ENCODE measurements around the gene RCSD1.

RCSD1 gene

GRCh38 chr1:167618789-167619188, 11.2 kb upstream of the RCSD1 start:
- no peak for DNase-seq

GRCh38 chr1:167620002-167620401, 10.0 kb upstream of the RCSD1 start:
- DNase-seq: no peak

GRCh38 chr1:167621780-167622313, 8.2 kb upstream of the RCSD1 start:
- DNase-seq: no peak

GRCh38 chr1:167623951-167624350, 6.1 kb upstream of the RCSD1 start:
- no peak for DNase-seq

- DNase-seq: no peak
These were observed 4.8 kb upstream of the RCSD1 start for GRCh38 chr1:167625040-167625823.

- no peak for DNase-seq
These were observed 2.5 kb upstream of the RCSD1 start for GRCh38 chr1:167627615-167627864.

GRCh38 chr1:167627865-167628641, 2.0 kb upstream of the RCSD1 start:
- no peak for DNase-seq

GRCh38 chr1:167628741-167629515, 1.1 kb upstream of the RCSD1 start:
- no peak for DNase-seq

- DNase-seq: no peak
These were observed 745 bp downstream of the RCSD1 start for GRCh38 chr1:167630568-167631385.

GRCh38 chr1:167631386-167631935, 1.4 kb downstream of the RCSD1 start:
- no peak for DNase-seq

- DNase-seq: no peak
These were observed 2.0 kb downstream of the RCSD1 start for GRCh38 chr1:167631936-167632614.

GRCh38 chr1:167633258-167633944, 3.4 kb downstream of the RCSD1 start:
- DNase-seq: no peak

- DNase-seq: no peak
These were observed 4.4 kb downstream of the RCSD1 start for GRCh38 chr1:167634435-167634834.

GRCh38 chr1:167635156-167635648, 5.2 kb downstream of the RCSD1 start:
- no peak for DNase-seq

- no peak for DNase-seq
These were observed 5.9 kb downstream of the RCSD1 start for GRCh38 chr1:167635941-167636340.

GRCh38 chr1:167638064-167638463, 8.0 kb downstream of the RCSD1 start:
- DNase-seq: no peak

GRCh38 chr1:167640051-167640450, 10.0 kb downstream of the RCSD1 start:
- DNase-seq: no peak

- DNase-seq: no peak
These were observed 11.9 kb downstream of the RCSD1 start for GRCh38 chr1:167641786-167642500.

GRCh38 chr1:167642501-167642826, 12.4 kb downstream of the RCSD1 start:
- no peak for DNase-seq

GRCh38 chr1:167643441-167643840, 13.4 kb downstream of the RCSD1 start:
- DNase-seq: no peak
